HG02970 (cell line): ENCODE data around the gene ZDHHC21.

Experiments used
- ATAC-seq: cut with Tn5 transposase; IDR thresholded peaks from one replicate; pipeline ENCODE4 v1.9.1; 2021; ENCODE audit warnings: mild to moderate bottlenecking, moderate library complexity, moderate number of reproducible peaks; ENCODE audit not compliant: unreplicated experiment, low FRiP score

The ZDHHC21 gene

GRCh38 chr9:14693251-14693861 is at the start of gene ZDHHC21:
Gene ZDHHC21 (minus strand): TSS chr9:14693432. CDS start chr9:14674340, 19,092 bp downstream.
- ATAC-seq = peak; percentile 71

- ATAC-seq = peak; percentile 98
Observed at GRCh38 chr9:14741369-14741768, 48.1 kb upstream of the ZDHHC21 start.

- ATAC-seq = no peak
Observed at GRCh38 chr9:14733133-14733532, 39.9 kb upstream of the ZDHHC21 start.

GRCh38 chr9:14731294-14731981 is 38.2 kb upstream of the ZDHHC21 start:
- no peak for ATAC-seq

- no peak for ATAC-seq
Observed at GRCh38 chr9:14730461-14730898, 37.2 kb upstream of the ZDHHC21 start.

- ATAC-seq = no peak
Observed at GRCh38 chr9:14723301-14723700, 30.1 kb upstream of the ZDHHC21 start.

- ATAC-seq = no peak
Observed at GRCh38 chr9:14722391-14723035, 29.3 kb upstream of the ZDHHC21 start, which contains the start of gene CER1. Gene CER1 (minus strand): TSS chr9:14722733. CDS start chr9:14722672, 61 bp downstream.

- ATAC-seq = no peak
Observed at GRCh38 chr9:14719231-14719923, 26.1 kb upstream of the ZDHHC21 start.

GRCh38 chr9:14715102-14715501 is 21.9 kb upstream of the ZDHHC21 start:
- no peak for ATAC-seq

- ATAC-seq = no peak
Observed at GRCh38 chr9:14713187-14713767, 20.0 kb upstream of the ZDHHC21 start.

- ATAC-seq = no peak
Observed at GRCh38 chr9:14710804-14711203, 17.6 kb upstream of the ZDHHC21 start.

GRCh38 chr9:14706530-14707140 is 13.4 kb upstream of the ZDHHC21 start:
- no peak for ATAC-seq

- no peak for ATAC-seq
Observed at GRCh38 chr9:14705079-14705478, 11.8 kb upstream of the ZDHHC21 start.

GRCh38 chr9:14704281-14704680 is 11.0 kb upstream of the ZDHHC21 start:
- no peak for ATAC-seq

- no peak for ATAC-seq
Observed at GRCh38 chr9:14702200-14702720, 9.0 kb upstream of the ZDHHC21 start.

GRCh38 chr9:14692470-14693250 is 572 bp downstream of the ZDHHC21 start:
- ATAC-seq = peak; percentile 45

GRCh38 chr9:14690948-14691730 is 2.1 kb downstream of the ZDHHC21 start:
- ATAC-seq = no peak

- no peak for ATAC-seq
Observed at GRCh38 chr9:14687042-14687719, 6.1 kb downstream of the ZDHHC21 start.
